ENCODE data around the gene TFF2.

The TFF2 gene

DNA sequence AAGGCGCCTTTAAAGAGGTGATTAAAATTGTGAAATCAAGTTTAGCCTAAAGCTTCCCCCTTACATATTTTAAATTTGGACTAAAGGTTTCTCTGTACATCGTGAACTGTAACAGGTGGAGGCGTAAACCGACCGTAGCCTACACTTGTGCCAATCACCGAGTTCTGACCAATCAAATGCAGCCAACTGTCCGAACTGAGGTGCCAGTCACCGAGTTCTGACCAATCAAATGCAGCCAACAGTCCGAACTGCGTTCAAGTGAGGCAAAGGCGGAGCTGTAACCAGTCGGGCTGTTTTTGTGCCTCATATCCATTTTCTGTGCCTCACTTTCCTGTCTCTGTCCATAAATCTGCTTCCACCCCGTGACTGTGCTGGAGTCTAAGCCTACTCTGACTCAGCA, 8.1 kb upstream of the TFF2 start:
- Histone ChIP-seq H3K9me2 (replicated peaks; ENCODE audit: low read depth, low read length) (no peaks in the 10 kb centered on the region), H3K79me2 (ENCODE audit: insufficient read depth, low read length) (no peaks in the 10 kb centered on the region), H3K4me1 (ENCODE audit: insufficient read depth, low read length, poor library complexity, severe bottlenecking) (peaks cover 4% of the 10 kb centered on the region), H3K4me3 (ENCODE audit: low read length, poor library complexity, severe bottlenecking) (no peak overlapping the region), H3K27me3 (ENCODE audit: insufficient read depth, low read length, poor library complexity, severe bottlenecking) (no peaks in the 10 kb centered on the region), H3K9me3 (ENCODE audit: insufficient read depth, low read depth, low read length) (0 out of 2 replicates have a peak, but pooled peaks cover 3% of the 10 kb centered on the region), H3K4me2 (ENCODE audit: low read depth, low read length, poor library complexity, severe bottlenecking) (no peak overlapping the region), H2AFZ (ENCODE audit: low read length) (no peak overlapping the region), H4K20me1 (ENCODE audit: insufficient read depth, low read length, poor library complexity, severe bottlenecking) (no peaks in the 10 kb centered on the region), H3F3A (ENCODE audit: low read depth) (no peaks in the 10 kb centered on the region), H3K9ac (ENCODE audit: low read depth, low read length, poor library complexity, severe bottlenecking) (no peak overlapping the region), H3K36me3 (ENCODE audit: insufficient read depth, low read length) (no peaks in the 10 kb centered on the region)
- no peak for TF ChIP-seq EZH2phosphoT487 (IDR thresholded peaks at IDR 0.05; ENCODE audit: borderline replicate concordance)
- TF ChIP-seq, protein P1, sequence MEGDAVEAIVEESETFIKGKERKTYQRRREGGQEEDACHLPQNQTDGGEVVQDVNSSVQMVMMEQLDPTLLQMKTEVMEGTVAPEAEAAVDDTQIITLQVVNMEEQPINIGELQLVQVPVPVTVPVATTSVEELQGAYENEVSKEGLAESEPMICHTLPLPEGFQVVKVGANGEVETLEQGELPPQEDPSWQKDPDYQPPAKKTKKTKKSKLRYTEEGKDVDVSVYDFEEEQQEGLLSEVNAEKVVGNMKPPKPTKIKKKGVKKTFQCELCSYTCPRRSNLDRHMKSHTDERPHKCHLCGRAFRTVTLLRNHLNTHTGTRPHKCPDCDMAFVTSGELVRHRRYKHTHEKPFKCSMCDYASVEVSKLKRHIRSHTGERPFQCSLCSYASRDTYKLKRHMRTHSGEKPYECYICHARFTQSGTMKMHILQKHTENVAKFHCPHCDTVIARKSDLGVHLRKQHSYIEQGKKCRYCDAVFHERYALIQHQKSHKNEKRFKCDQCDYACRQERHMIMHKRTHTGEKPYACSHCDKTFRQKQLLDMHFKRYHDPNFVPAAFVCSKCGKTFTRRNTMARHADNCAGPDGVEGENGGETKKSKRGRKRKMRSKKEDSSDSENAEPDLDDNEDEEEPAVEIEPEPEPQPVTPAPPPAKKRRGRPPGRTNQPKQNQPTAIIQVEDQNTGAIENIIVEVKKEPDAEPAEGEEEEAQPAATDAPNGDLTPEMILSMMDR (conservative IDR thresholded peaks at IDR 0.05; ENCODE audit: low read length): no peak

DNA sequence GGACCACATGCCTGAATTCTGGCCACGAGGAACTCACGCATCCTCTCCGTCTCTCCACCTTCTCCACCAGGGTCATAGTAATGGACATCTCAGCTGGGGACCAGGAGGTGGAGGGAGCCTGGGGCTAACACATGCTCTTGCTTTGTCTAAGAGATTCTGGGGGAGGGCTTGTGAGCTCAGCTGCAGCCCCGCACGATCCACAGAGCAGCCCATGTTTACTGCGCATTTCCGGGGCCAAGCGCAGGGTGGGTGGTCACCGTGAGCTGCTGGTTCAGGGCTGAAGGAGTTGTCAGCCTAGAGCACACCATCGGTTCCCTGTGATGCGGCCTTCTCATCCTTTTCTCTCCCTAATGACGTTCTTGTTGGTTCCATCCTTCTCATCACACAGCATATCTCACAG, 7.5 kb upstream of the TFF2 start:
- no peaks in the 10 kb centered on the region for H3F3A ChIP-seq (ENCODE audit: low read depth)
- H3K4me2 ChIP-seq (ENCODE audit: low read depth, low read length, poor library complexity, severe bottlenecking): no peak overlapping the region

DNA sequence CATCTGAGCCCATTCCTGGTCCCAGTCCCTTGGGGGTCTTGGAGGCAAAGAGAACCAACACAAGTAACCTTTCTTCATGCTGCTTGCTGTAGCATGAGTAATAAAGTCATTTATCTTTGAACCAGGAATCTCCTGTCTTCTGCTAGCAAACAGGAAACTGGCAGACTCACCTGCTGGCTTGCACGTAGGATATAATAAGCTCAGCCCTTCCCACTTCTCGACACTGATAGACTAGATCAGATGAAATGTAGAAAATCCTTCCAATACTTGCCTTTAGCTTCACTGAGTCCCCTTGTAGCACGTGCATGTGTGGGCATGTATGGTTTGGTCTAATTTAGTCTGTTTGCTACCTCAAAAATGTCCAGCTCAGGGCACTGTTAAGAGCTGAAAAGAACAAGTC, 6.5 kb upstream of the TFF2 start:
- Histone ChIP-seq H3K36me3 (ENCODE audit: insufficient read depth, low read length) (no peaks in the 10 kb centered on the region), H3K9me3 (ENCODE audit: insufficient read depth, low read depth, low read length) (0 out of 2 replicates have a peak, but pooled peaks cover 3% of the 10 kb centered on the region), H2AFZ (ENCODE audit: low read length) (no peak overlapping the region), H3F3A (ENCODE audit: low read depth) (no peaks in the 10 kb centered on the region), H3K4me3 (ENCODE audit: low read length, poor library complexity, severe bottlenecking) (no peak overlapping the region), H3K4me1 (ENCODE audit: insufficient read depth, low read length, poor library complexity, severe bottlenecking) (peaks cover 9% of the 10 kb centered on the region), H3K27me3 (ENCODE audit: insufficient read depth, low read length, poor library complexity, severe bottlenecking) (no peaks in the 10 kb centered on the region), H3K79me2 (ENCODE audit: insufficient read depth, low read length) (no peaks in the 10 kb centered on the region), H3K9me2 (replicated peaks; ENCODE audit: low read depth, low read length) (no peaks in the 10 kb centered on the region), H4K20me1 (ENCODE audit: insufficient read depth, low read length, poor library complexity, severe bottlenecking) (no peaks in the 10 kb centered on the region), H3K4me2 (ENCODE audit: low read depth, low read length, poor library complexity, severe bottlenecking) (no peak overlapping the region), H3K9ac (ENCODE audit: low read depth, low read length, poor library complexity, severe bottlenecking) (no peak overlapping the region)
- no peak for TF ChIP-seq EZH2phosphoT487 (IDR thresholded peaks at IDR 0.05; ENCODE audit: borderline replicate concordance)
- TF ChIP-seq, protein P1 (conservative IDR thresholded peaks at IDR 0.05; ENCODE audit: low read length): no peak

More for the DNA sequence above, 7.5 kb upstream of the TFF2 start:
- no peak overlapping the region for H3K4me3 ChIP-seq (ENCODE audit: low read length, poor library complexity, severe bottlenecking)
- H2AFZ ChIP-seq (ENCODE audit: low read length): no peak overlapping the region
- H4K20me1 ChIP-seq (ENCODE audit: insufficient read depth, low read length, poor library complexity, severe bottlenecking): no peaks in the 10 kb centered on the region
- H3K36me3 ChIP-seq (ENCODE audit: insufficient read depth, low read length): no peaks in the 10 kb centered on the region
- H3K79me2 ChIP-seq (ENCODE audit: insufficient read depth, low read length): no peaks in the 10 kb centered on the region
- 0 out of 2 replicates have a peak, but pooled peaks cover 3% of the 10 kb centered on the region for H3K9me3 ChIP-seq (ENCODE audit: insufficient read depth, low read depth, low read length)
- TF ChIP-seq, protein P1 (conservative IDR thresholded peaks at IDR 0.05; ENCODE audit: low read length): no peak
- TF ChIP-seq EZH2phosphoT487 (IDR thresholded peaks at IDR 0.05; ENCODE audit: borderline replicate concordance): no peak
- no peaks in the 10 kb centered on the region for H3K27me3 ChIP-seq (ENCODE audit: insufficient read depth, low read length, poor library complexity, severe bottlenecking)
- H3K4me1 ChIP-seq (ENCODE audit: insufficient read depth, low read length, poor library complexity, severe bottlenecking): peaks cover 9% of the 10 kb centered on the region
- H3K9ac ChIP-seq (ENCODE audit: low read depth, low read length, poor library complexity, severe bottlenecking): no peak overlapping the region
- H3K9me2 ChIP-seq (replicated peaks; ENCODE audit: low read depth, low read length): no peaks in the 10 kb centered on the region

All from Loucy (cell line).